LoVo (cell line): ENCODE data around the gene ODAPH.
"Not testable (repeated sequence)": the region's sequence is repeated elsewhere in the genome, so short reads cannot be mapped to it uniquely, and the experiment has no call there.

Experiments
- DNase-seq: peaks from one replicate; pipeline ENCODE4 v3.0.0-alpha.2; 2016; ENCODE audit warnings: low spot score

ODAPH gene, protein sequence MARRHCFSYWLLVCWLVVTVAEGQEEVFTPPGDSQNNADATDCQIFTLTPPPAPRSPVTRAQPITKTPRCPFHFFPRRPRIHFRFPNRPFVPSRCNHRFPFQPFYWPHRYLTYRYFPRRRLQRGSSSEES

DNA sequence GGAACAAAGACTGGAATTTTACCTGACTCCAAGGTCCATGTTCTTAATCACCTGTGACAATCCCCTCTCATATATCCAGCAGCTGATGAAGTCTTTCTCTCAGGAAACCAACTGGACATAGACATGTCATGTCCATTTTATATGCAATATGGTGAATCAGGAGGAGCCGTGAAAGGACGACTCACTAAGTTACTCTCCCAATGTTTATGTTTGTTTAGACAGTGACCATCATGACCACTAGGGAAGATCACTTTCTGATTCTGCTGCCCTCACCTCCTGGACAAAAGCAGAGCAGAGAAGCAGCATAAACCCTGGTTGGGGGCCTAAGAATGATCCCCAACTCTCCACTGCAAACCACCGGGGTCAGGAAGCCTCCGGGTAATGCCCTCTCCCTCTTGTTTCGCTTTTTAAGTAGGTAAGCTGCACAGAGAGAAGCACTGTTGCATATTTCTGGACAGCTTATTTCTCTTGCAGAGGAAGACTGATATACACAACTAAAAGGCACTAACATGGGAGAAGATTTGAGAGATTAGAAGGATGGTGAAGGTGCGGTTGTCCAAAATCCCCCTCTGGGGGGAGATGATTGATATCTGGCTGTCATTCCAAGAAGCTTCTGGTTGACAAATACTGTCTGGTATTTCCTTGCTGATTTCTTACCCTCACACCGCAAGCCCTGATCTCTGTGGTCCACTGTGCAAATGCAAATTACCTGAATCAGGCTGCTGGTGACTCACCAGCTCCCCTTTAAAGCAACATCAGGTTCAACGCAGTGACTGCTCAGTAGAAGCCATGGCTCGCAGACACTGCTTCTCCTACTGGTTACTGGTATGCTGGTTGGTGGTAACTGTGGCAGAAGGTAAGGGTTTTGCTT, at the start of gene ODAPH:
Gene ODAPH (plus strand): TSS at position 773 of the 871 bp plus-strand sequence. CDS start 17 bp downstream, at position 790.
- peak; percentile 23 for DNase-seq

DNA sequence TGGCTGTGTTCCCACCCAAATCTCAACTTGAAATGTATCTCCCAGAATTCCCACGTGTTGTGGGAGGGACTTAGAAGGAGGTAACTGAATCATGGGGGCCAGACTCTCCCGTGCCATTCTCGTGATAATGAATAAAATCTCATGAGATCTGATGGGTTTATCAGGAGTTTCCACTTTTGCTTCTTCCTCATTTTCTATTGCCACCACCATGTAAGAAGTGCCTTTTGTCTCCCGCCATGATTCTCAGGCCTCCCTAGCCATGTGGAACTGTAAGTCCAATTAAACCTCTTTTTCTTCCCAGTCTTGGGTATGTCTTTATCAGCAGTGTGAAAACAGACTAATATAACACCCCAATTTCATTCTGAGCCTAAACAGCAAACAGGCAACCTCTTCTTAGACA, 46.3 kb upstream of the ODAPH start:
- DNase-seq = not testable (repeated sequence)

DNA sequence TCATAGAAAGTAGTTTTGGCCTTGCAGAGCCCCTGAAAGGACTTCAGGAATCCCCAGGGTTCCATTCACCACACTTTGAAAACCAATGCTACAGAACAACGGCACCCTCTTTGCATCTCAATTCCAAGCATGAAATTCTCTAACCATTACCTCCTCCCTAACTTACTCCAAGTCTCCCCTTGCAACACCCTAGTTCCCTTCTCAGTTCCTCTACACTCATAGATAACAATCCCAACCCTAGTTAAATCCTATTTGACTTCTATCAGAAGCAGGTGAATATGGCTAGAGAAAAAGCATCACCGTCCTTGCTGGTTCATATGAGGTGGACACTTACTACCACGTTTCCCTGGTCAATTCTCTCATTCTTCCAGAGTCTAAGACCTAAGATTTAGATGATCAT, 44.0 kb upstream of the ODAPH start:
- no peak for DNase-seq

DNA sequence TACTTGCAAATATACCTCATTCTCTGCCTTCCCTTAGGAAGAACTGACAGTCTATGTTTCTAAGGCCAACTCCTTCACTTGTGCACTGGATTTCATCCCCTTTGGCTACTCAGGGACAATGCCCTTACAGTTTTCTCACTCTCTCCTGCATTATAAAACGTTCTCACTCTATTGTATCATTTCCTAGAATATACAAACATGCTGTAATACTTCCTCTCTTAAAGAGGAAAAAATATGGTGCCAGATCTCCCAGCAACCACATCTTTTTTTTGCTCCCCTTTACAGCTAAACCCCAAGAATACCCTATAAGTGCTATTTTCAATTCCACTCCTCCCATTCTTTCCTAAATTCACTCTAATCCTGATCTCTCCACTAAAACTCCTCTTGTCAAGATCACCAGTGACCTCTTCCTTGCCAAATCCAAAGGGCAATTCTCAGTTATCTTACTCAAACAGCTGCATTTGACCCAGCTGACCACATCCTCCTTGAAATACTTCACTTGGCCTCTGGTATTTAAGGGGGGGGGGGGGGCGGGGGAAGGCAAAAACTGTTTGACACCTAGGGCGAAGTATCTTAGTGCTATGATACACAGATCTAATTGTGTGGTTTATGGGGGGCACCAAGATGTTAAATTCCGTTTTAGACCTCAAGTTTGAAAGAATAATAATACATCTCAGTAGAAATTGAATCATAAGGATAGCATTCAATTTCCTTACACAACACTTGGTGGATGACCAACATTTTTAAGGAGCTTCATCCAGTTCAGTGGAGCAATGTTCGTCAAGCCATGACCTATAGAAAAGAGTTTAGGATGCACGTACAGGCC, 43.3 kb upstream of the ODAPH start:
- DNase-seq = no peak

DNA sequence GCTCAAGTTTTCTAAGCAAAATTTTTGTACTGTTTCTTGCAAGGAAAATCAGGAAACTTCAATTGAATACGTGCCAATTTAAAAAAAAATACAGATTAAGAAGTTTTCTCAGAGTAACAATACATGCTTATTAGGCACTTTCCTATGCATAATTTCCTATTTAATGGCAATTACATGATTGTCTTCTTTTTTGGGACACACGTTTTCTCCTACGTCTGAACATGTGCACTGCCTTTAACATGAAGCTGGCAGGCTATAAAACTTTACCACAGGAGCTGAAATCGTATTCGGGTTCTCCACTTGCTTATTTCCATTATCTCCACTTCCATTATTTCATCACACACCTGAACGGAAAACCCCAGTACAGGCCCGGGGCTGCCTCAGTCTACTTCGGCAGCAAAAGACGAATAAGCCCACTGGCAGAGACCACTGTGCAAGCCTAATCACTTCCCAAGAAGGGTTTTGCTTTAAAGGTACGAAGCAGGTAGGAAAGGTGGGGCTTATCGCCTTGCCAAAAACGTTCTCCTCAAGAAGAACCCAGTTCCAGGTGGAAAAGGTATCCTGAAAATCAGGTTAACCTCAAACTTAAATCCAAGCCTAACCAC, 42.2 kb upstream of the ODAPH start:
- DNase-seq = no peak

DNA sequence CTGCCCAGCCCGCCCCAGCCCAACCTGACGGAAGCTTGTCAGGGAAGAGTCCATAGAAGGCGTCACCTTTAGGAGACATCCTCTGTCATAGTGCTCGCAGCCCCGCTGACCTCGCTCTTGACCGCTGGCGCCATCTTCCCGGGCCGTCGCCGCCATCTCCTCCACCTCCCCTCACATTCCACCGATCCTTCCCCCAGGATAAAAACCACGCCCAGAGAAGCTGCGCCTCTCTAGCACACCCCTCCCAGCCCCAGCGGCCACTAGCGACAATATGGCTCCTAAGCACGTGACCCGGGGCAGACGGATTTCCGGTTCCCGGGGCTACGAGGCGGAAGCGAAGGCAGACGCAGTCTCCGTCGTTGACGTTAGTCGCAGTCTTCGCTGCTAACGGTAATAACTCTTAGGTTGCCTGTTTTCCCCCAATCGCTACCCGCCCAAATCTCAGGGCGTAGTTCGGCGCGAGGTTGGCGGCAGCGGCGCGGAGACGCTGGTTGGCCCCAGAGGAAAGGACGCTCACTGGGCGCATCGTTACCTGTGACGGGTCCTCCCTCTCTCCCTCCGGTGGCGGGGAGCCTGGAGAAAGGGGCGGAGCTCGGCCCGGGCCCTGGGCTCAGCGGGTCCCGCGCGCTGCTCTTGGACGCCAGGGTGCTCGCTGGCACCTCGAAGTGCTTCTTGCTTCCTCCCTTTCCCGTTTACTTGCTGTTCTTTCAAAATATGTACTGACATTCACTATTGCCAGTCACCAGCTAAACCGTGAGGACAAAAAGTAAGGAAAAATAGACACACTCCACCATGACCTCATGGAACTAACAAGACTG, 41.5 kb upstream of the ODAPH start, which contains the start of the genes RCHY1 and THAP6:
Gene RCHY1 (minus strand): TSS at position 273 of the 818 bp plus-strand sequence. CDS start 117 bp downstream, at position 156.
Gene THAP6 (plus strand): TSS at position 343 of the 818 bp plus-strand sequence. CDS start 980 bp downstream, outside the sequence.
- peak; percentile 98 for DNase-seq

DNA sequence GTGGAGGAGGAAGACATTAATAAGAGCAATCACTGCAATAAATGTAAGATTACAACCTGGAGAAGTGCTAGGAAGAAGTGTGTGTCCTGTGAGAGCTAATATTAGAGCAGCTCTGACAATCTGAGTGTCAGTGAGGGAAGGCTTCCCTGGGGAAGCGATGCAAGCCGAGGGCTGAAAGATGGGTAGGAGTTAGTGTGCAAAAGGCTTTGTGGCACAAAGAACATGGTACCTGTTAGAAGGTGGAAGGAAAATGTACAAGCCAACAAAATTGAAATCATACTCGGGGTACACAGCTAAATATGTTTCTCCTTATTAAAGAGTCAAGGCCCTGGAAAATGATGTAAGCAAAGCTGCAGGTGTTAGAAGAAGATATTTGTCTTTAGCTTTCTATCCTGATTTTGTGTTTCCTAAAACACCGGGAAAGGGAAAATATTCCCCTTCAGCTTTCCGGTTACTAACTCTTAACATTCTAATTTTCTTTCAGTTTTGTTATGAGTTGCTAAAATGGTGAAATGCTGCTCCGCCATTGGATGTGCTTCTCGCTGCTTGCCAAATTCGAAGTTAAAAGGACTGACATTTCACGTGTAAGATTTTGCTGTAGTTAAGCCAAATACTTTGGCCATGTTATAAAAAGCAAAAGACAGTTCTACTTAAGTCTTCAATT, 40.8 kb upstream of the ODAPH start:
- no peak for DNase-seq

DNA sequence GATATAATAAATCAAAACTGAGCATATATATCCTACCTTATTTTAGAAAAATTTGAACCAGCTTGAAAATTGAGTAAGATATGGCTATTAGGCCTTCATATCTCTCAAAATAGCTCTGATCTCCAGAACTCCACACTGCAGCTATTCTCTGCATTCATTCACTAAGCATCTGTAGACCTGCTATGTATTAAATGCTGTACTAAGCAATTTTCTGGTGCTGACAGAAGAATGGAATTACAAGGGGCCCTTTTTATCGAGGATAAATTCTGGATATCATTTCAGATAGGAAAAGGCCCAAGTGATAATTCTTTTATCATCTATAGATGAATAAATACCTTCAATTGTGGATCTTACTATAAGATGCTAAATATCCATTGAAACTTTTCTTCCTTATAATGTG, 39.7 kb upstream of the ODAPH start:
- DNase-seq = no peak

DNA sequence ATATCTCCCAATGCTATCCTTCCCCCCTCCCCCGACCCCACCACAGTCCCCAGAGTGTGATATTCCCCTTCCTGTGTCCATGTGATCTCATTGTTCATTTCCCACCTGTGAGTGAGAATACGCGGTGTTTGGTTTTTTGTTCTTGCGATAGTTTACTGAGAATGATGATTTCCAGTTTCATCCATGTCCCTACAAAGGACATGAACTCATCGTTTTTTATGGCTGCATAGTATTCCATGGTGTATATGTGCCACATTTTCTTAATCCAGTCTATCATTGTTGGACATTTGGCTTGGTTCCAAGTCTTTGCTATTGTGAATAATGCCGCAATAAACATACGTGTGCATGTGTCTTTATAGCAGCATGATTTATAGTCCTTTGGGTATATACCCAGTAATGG, 36.4 kb upstream of the ODAPH start:
- not testable (repeated sequence) for DNase-seq

DNA sequence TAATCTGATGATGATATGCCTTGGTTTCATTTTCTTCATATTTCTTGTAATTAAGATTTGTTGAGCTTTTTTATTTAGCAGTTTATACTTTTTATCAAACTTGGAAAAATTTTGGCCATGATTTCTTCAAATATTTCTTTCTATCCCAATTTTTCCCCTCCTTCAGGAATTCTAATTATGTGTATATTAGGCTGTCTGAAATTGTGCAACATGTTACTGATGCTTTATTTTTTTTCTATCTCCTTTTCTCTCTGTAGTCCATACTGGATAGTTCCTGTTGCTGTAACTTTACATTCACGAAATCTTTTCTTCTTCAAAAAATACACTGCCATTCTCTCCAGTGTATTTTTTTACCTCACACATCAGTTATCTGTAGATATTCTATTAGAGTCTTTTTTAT, 30.8 kb upstream of the ODAPH start:
- no peak for DNase-seq

DNA sequence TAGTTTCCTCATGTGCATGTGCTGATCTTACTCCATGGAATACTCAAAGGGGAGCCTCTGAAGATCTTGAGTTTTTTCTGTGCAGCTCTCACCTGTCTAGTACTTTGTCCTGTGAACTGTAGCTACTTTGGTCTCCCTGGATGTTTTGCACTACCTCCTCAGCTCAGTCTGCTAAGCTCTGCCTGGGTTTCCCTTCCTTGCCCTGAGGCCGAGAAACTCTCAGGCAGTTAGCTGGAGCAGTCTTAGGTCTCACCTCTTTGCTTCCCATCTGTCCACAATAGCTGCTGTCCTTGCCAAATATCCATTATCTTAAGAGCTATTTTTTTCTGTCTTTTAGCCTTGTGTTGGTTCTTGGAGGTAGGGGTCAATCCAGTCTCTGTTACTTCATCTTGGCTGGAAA, 30.0 kb upstream of the ODAPH start:
- no peak for DNase-seq

DNA sequence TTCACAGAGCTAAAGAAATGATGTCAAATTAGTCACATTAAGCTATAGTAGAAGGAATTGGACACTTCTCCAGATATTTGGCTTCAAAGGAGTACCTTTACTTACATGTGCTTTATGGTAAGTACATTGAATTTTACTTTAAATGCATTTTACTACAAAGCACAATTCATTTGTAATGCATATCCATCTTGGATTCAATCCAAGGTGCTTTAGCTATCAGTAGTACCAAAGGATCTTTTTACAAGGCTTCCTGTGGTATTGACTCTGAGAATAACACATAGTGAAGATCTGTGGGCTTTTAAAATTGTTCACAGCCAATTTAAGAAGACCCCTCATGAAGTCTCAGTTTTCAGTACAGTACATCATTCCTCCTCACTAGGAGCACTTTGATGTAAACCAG, 28.4 kb upstream of the ODAPH start:
- DNase-seq = no peak

DNA sequence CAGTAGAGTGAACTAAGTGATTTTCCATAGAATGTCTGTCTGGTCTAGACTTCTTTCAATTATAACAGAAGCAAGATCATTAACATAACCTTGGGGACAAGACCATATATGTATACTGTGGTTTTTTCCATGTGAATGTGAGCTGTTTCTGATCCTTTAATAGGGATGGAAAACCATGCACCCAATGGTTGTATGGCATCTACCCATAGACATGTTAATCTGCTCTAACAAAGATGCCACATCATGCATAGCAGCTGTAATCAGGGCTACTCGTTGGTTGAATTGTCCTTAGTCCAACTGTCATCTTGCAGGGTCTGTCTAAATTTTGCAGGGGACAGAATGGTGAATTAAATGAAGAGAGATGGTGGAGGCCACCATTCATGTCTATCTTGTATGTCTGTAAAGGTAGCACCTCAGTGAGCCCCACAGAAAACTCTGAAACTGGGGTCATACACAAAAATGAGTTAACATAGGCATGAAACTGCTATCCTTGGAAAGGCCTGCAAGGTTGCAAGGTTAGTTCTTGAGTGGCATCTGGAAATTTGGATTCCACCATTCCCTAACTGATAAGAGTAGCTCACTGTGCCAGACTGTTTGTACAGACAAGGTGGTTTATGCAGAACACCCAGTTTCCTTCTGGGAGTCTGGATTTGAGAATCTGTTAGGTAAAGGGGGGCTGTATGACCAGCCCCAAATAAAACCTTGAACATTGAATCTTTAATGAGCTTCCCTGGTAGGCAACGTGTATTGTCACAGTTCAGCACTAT, 25.1 kb upstream of the ODAPH start:
- DNase-seq = no peak

DNA sequence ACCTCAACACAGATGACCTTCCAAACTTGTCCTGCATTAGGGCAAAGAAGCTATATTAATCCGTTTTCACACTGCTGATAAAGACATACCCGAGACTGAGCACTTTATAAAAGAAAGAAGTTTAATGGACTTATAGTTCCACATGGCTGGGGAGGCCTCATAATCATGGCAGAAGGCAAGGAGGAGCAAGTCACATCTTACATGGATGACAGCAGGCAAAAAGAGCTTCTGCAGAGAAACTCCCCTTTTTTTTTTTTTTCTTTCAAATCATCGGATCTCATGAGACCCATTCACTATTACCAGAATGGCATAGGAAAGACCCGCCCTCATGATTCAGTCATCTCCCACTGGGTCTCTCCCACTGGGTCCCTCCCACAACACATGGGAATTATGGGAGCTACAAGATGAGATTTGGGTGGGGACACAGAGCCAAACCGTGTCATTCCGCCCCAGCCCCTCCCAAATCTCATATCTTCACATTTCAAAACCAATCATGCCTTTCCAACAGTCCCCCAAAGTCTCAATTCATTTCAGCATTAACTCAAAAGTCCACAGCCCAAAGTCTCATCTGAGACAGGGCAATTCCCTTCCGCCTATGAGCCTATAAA, 24.2 kb upstream of the ODAPH start:
- DNase-seq = not testable (repeated sequence)

DNA sequence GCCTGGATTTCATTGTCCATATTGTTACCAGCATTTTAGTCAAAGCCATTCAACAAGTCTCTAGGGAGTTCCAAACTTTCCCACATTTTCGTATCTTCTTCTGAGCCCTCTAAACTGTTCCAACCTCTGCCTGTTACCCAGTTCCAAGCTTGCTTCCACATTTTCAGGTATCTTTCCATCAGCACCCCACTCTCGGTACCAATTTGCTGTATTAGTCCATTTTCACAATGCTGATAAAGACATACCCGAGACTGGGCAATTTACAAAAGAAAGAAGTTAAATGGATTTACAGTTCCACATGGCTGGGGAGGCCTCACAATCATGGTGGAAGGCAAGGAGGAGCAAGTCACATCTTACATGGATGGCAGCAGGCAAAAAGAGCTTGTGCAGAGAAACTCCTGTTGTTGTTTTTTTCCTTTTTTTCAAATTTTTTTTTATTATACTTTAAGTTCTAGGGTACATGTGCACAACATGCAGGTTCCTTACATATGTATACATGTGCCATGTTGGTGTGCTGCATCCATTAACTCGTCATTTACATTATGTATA, 22.5 kb upstream of the ODAPH start:
- not testable (repeated sequence) for DNase-seq

DNA sequence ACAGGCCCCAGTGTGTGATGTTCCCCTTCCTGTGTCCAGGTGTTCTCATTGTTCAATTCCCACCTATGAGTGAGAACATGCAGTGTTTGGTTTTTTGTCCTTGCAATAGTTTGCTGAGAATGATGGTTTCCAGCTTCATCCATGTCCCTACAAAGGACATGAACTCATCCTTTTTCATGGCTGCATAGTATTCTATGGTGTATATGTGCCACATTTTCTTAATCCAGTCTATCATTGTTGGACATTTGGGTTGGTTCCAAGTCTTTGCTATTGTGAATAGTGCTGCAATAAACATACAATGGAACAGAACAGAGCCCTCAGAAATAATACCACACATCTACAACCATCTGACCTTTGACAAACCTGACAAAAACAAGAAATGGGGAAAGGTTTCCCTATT, 21.9 kb upstream of the ODAPH start:
- not testable (repeated sequence) for DNase-seq

DNA sequence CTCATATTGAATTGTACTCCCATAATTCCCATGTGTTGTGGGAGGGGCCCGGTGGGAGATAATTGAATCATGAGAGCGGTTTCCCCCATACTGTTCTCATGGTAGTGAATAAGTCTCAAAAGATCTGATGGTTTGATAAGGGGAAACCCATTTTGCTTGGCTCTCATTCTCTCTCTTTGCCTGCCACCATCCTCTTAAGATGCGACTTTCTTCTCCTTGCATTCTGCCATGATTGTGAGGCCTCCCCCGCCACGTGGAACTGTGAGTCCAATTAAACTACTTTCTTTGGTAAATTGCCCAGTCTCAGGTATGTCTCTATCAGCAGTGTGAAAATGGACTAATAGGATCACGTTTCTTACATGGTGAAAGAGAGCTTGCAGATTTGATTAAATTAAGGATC, 18.6 kb upstream of the ODAPH start:
- not testable (repeated sequence) for DNase-seq

DNA sequence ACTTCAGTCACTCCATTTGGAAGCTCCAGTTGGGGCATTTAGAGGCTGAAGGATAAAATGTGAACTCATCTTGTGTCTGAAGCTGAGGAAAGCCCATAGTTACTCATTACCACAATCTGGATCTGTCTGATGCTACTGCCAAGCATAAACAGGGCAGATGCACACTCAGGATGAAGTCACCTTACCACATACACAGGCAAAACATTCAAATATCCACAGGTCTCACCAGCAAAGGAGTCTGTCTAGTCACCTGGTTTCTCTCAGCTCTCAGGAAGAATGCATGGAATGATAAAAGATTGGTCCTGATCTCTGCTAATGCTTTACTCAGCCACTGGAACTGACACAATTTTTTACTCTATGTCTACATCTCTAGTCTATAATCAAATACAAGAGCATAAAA, 13.0 kb upstream of the ODAPH start:
- peak; percentile 15 for DNase-seq

DNA sequence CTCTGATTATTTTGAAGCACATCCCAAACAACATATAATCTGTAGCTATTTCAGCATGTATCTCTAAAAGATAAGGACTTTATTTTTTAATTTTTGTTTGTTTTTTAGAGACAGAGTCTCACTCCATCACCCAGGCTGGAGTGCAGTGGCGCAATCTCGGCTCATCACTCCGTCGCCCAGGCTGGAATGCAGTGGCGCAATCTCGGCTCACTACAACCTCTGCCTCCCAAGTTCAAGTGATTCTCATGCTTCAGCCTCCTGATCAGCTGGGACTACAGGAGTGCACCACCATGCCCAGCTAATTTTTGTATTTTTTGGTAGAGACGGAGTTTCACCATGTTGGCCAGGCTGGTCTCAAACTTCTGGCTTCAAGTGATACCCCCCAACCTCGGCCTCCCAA, 11.6 kb upstream of the ODAPH start:
- not testable (repeated sequence) for DNase-seq
